DOHH2 (cell line): ENCODE data around the gene CNTNAP1.
A peak's percentile ranks its signal among the peaks of the same experiment; 100 is the strongest.
"Not testable (repeated sequence)": the region's sequence is repeated elsewhere in the genome, so short reads cannot be mapped to it uniquely, and the experiment has no call there.

Source experiments
- H3F3A ChIP-seq: fragments of 200-600 bp; sonication (generic), shearing (Covaris generic); 2 replicates; pipeline ENCODE4 v1.6.0; 2016; ENCODE audit warnings: antibody characterized with exemption, mild to moderate bottlenecking; ENCODE audit not compliant: control insufficient read depth, insufficient read depth
- H3K27ac ChIP-seq: fragments of 200-600 bp; sonication (generic); 2 replicates; pipeline ENCODE4 v1.5.1; 2014; ENCODE audit warnings: low read depth, mild to moderate bottlenecking, low read length, moderate library complexity
- H3K27me3 ChIP-seq: fragments of 200-600 bp; sonication (generic); 2 replicates; pipeline ENCODE4 v1.6.1; 2014; ENCODE audit warnings: mild to moderate bottlenecking, low read length, mixed read lengths; ENCODE audit not compliant: control insufficient read depth
- H3K36me3 ChIP-seq: fragments of 200-600 bp; sonication (generic); 2 replicates; pipeline ENCODE4 v1.6.1; 2014; ENCODE audit warnings: mild to moderate bottlenecking, low read length, moderate library complexity, mixed read lengths; ENCODE audit not compliant: control insufficient read depth
- H3K4me1 ChIP-seq: fragments of 200-600 bp; sonication (generic); 2 replicates; pipeline ENCODE4 v1.6.1; 2014; ENCODE audit warnings: mild to moderate bottlenecking, low read length, mixed read lengths; ENCODE audit not compliant: control insufficient read depth
- H3K4me2 ChIP-seq: fragments of 200-600 bp; sonication (generic); 2 replicates; pipeline ENCODE4 v1.6.0; 2014; ENCODE audit warnings: mild to moderate bottlenecking, low read length, moderate library complexity
- H3K4me3 ChIP-seq: fragments of 200-600 bp; sonication (generic); 2 replicates; pipeline ENCODE4 v1.5.1; 2014; ENCODE audit warnings: mild to moderate bottlenecking, low read length, mixed read lengths
- H3K79me2 ChIP-seq: fragments of 200-600 bp; sonication (generic); 2 replicates; pipeline ENCODE4 v1.6.1; 2014; ENCODE audit warnings: mild to moderate bottlenecking, low read length, mixed read lengths; ENCODE audit not compliant: control insufficient read depth
- H3K9me2 ChIP-seq: fragments of 200-600 bp; sonication (generic); replicated peaks from 2 replicates; pipeline ENCODE4 v1.6.1; 2014; ENCODE audit warnings: mild to moderate bottlenecking, low read length, mixed read lengths; ENCODE audit not compliant: control insufficient read depth
- H3K9me3 ChIP-seq: fragments of 200-600 bp; sonication (generic); 2 replicates; pipeline ENCODE4 v1.6.1; 2014; ENCODE audit warnings: antibody characterized with exemption, low read length, mixed read lengths; ENCODE audit not compliant: control insufficient read depth, insufficient read depth
- H4K20me1 ChIP-seq: fragments of 200-600 bp; sonication (generic); 2 replicates; pipeline ENCODE4 v1.6.0; 2014; ENCODE audit warnings: low read depth, mild to moderate bottlenecking, antibody characterized with exemption, low read length, moderate library complexity; ENCODE audit not compliant: control insufficient read depth, insufficient read depth
- CTCF ChIP-seq: fragments of 200-600 bp; sonication (generic); IDR thresholded peaks from one replicate; pipeline ENCODE4 v1.5.1; 2014; ENCODE audit warnings: antibody characterized with exemption, mild to moderate bottlenecking, low read depth, low read length; ENCODE audit not compliant: poor library complexity, severe bottlenecking
- EZH2phosphoT487 ChIP-seq: fragments of 200-600 bp; sonication (generic); IDR thresholded peaks from 2 replicates; pipeline ENCODE4 v1.6.1; 2017; ENCODE audit warnings: borderline replicate concordance, mild to moderate bottlenecking, antibody characterized with exemption, low read length, moderate library complexity, mixed read lengths

Gene CNTNAP1

GRCh38 chr17:42740699-42741098 is 58.4 kb downstream of the CNTNAP1 start:
- Histone ChIP-seq H3K4me2 (no peak overlapping the region), H3K27ac (no peak overlapping the region), H3F3A (no peaks in the 10 kb centered on the region), H3K27me3 (peaks cover 4% of the 10 kb centered on the region; the same call in 1 of the 2 replicates), H3K4me1 (peaks cover 32% of the 10 kb centered on the region), H3K4me3 (no peak overlapping the region), H4K20me1 (no peaks in the 10 kb centered on the region), H3K36me3 (peaks cover 4% of the 10 kb centered on the region), H3K9me2 (no peaks in the 10 kb centered on the region), H3K79me2 (peaks cover 55% of the 10 kb centered on the region), H3K9me3 (peaks cover 4% of the 10 kb centered on the region)
- no peak for TF ChIP-seq EZH2phosphoT487

GRCh38 chr17:42742916-42743315 is 60.6 kb downstream of the CNTNAP1 start:
- H4K20me1 ChIP-seq, H3K36me3 ChIP-seq, H3K27ac ChIP-seq, H3K9me3 ChIP-seq, H3K9me2 ChIP-seq, H3K4me3 ChIP-seq, H3F3A ChIP-seq: not testable (repeated sequence)
- peak overlapping the region; percentile 94 for H3K4me2 ChIP-seq
- peaks cover 45% of the 10 kb centered on the region for H3K79me2 ChIP-seq
- peaks cover 28% of the 10 kb centered on the region for H3K4me1 ChIP-seq
- H3K27me3 ChIP-seq = peaks cover 14% of the 10 kb centered on the region

- TF ChIP-seq CTCF = no peak
- no peak for TF ChIP-seq EZH2phosphoT487
- Histone ChIP-seq H3K27me3 (peaks cover 14% of the 10 kb centered on the region), H3K4me3 (peak overlapping the region; percentile 83), H3K4me2 (peak overlapping the region; percentile 94), H4K20me1 (no peaks in the 10 kb centered on the region), H3K27ac (peak overlapping the region; percentile 60), H3K9me3 (peaks cover 4% of the 10 kb centered on the region), H3K4me1 (peaks cover 28% of the 10 kb centered on the region), H3F3A (no peaks in the 10 kb centered on the region), H3K36me3 (peaks cover 4% of the 10 kb centered on the region), H3K9me2 (no peaks in the 10 kb centered on the region), H3K79me2 (peaks cover 45% of the 10 kb centered on the region)
Observed at GRCh38 chr17:42743595-42744282, 61.4 kb downstream of the CNTNAP1 start.

- peaks cover 45% of the 10 kb centered on the region for H3K79me2 ChIP-seq
Observed at GRCh38 chr17:42744283-42744805, 62.0 kb downstream of the CNTNAP1 start.

More at GRCh38 chr17:42744283-42744805, 62.0 kb downstream of the CNTNAP1 start:
- Histone ChIP-seq H4K20me1 (no peaks in the 10 kb centered on the region), H3K4me3 (peak overlapping the region; percentile 83), H3K9me2 (no peaks in the 10 kb centered on the region), H3K27me3 (peaks cover 18% of the 10 kb centered on the region), H3K27ac (peak overlapping the region; percentile 60), H3K4me2 (peak overlapping the region; percentile 94), H3K9me3 (peaks cover 4% of the 10 kb centered on the region), H3K36me3 (peaks cover 4% of the 10 kb centered on the region), H3F3A (no peaks in the 10 kb centered on the region), H3K4me1 (peaks cover 28% of the 10 kb centered on the region)
- TF ChIP-seq CTCF = peak; percentile 26
- TF ChIP-seq EZH2phosphoT487 = no peak
